SK-N-SH treated with all-trans-retinoic acid at 6 μM for 48 hours (cell line): Measurements from ENCODE around the gene TMEM163.

ENCODE experiments used
- CREB5 ChIP-seq: fragments of 250-450 bp; sonication (Bioruptor Pico); IDR thresholded peaks from 2 replicates; pipeline ENCODE4 v1.5.1; 2020; ENCODE audit warnings: low read depth, mild to moderate bottlenecking, moderate library complexity
- ISL1 ChIP-seq: fragments of 250-450 bp; sonication (Bioruptor Pico); IDR thresholded peaks from 2 replicates; pipeline ENCODE4 v2.1.2; 2022; ENCODE audit warnings: mild to moderate bottlenecking, moderate library complexity
- PATZ1 ChIP-seq: fragments of 250-450 bp; sonication (Bioruptor Pico); IDR thresholded peaks from 2 replicates; pipeline ENCODE4 v1.8.0; 2020; ENCODE audit warnings: mild to moderate bottlenecking, moderate library complexity, borderline replicate concordance
- POU6F1 ChIP-seq: fragments of 250-450 bp; sonication (Bioruptor Pico); IDR thresholded peaks from 2 replicates; pipeline ENCODE4 v1.8.0; 2021; ENCODE audit warnings: low read depth, mild to moderate bottlenecking, moderate library complexity, borderline replicate concordance
- PPARA ChIP-seq: fragments of 250-450 bp; sonication (Bioruptor Pico); IDR thresholded peaks from 2 replicates; pipeline ENCODE4 v1.5.0; 2020; ENCODE audit warnings: mild to moderate bottlenecking, borderline replicate concordance
- ZNF8 ChIP-seq: fragments of 450-650 bp; formaldehyde crosslinking; IDR thresholded peaks from 2 replicates; pipeline ENCODE4 v1.5.0; 2020; ENCODE audit warnings: mild to moderate bottlenecking, moderate library complexity

- TF ChIP-seq ZNF8 (no peak), PATZ1 (CRISPR knock-in tag) (no peak), PPARA (CRISPR knock-in tag) (no peak), POU6F1 (CRISPR knock-in tag) (no peak), CREB5 (no peak), ISL1 (no peak)
These were observed 580 bp downstream of the TMEM163 start for GRCh38 chr2:134718023-134718816.
